ENCODE results near the gene SOD3. TPM values are rescaled to one million over a fixed set of nuclear protein-coding genes. Genes with fewer than 3 reads are reported as not detected.
A peak's percentile ranks its signal among the peaks of the same experiment; 100 is the strongest.

SOD3 gene
- total RNA-seq, 1 donor from 2014 or later: 5.2 TPM

- DNase-seq (ENCODE audit: low read depth): no peak
Observed at GRCh38 chr4:24775032-24775605, 20.3 kb upstream of the SOD3 start.

DNA sequence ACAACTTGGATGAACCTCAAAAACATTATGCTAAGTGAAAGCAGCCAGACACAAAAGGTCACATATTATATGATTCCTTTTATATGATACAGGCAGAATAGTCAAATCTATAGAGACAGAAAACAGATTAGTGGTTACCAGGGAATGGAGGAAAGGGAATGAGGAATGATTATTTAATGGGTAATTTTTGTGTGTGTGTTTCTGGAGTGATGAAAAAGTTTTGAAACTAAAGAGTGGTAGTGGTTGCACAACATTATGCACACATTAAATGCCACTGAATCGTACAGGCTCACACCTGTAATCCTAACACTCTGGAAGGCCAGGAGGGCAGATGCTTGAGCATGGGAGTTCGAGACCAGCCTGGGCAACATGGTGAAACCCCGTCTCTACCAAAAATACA, 19.6 kb upstream of the SOD3 start:
- DNase-seq (ENCODE audit: low read depth): no peak

- DNase-seq (ENCODE audit: low read depth): no peak
Observed at GRCh38 chr4:24777536-24778463, 17.6 kb upstream of the SOD3 start.

DNA sequence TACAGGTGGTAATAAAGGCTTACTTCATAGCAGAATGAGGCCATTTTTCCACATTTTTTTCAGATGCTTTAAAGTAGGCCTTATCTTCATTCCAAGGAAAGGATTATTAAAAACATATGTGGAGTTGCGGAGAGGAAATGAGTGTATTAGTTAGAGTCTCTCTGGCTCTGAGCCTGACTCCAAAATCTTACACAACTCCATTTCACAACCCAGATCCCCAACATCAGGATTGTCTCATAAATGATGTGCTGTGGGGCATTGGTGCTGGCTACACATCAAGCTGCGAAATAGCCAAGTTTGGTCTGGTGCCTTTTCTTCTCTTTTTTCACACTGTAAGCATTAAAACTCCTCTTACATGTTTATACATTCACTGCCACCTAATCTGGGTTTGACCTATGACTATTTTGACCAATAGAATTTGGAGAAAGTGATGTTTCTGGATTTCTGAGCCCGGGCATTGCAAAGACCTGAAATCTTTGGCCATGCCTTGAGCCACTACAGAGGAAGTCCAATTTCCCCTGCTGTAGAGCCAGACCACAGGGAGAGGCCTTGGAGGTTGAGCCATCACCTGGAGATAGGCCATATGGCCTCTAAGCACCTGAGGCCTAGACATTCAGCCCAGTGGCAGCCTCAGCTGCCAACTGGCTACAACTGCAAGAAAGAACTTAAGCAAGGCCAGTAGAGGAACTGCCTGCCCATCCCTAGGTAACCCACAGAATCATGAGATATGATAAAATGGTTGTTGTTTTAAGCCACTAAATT, 16.7 kb upstream of the SOD3 start:
- peak; percentile 37 for DNase-seq (ENCODE audit: low read depth)

DNA sequence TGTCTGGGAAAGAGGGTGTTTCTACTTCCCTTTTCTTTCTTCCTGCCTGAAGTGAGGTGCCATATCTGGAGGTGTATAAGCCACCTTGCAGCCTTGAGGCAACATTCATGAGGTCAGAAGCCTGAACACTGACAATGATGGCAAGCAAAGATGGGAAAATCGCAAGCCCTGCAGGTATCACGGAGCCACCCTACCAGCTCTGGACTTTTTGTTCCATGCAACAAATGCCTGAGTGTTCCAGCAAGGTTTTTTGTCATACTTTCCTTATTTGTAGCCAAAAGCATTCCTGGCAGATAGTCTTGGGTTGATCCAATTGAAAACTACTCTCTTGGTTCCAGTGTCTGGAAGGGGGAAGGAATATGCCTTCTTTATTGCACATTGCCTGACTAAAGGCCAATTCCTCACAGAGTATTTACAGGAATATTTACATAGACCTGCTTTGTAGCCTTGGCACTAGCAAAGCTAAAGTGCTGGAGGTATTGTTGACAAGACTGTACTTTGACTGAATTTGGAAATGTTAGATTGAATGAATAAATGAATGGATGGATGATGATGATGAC, 14.4 kb upstream of the SOD3 start:
- DNase-seq (ENCODE audit: low read depth): no peak

DNA sequence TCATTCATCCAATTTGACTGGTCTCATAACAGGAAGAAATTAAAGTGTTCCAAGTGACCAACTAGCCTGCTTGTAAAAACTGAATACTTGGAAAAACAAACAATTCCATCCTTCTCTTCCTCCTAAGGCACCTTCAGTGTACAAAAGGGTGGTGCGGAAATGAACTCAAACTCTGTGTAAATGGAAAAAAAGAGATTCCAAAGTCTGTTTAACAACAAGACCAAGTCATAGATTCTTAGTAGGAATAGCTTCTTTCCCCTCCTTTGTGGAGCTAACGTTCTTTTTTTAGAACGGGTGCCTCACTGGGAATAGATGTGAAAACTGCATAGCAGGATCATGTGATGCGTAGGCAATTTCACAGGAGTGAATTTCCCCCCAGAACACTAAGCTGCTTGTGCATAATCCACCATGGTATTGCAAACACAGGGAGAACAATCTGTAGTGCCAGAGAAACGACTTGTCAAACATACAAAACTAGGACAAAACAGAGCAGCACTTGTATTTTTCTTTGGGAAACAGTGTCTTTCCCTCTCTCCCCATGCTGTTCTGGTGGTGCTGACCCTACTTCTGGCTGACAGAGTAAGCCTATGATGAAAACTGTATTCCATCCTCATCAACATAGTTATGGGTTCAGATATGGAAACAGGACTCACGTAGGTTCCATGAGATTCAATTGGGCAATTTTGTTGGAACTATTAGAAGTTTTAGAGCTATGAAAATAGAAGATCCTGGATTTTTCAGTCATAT, 13.2 kb upstream of the SOD3 start:
- DNase-seq (ENCODE audit: low read depth): peak; percentile 24

DNA sequence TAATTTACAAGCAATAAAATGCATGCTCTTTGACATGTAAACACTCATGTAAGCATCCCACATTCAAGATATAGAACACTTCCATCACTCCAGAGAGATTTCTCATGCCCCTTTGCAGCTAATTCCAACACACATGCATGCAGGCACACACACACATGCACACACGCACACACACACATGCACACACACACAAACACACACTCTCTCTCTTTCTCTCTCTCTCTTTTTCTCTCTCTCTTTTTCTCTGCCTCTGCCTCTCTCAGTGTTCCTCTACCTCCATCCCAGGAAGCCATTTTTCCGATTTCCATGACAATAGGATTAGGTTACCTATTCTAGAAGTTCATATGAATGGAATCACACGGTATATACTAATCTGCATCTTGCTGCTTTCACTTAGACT, 11.9 kb upstream of the SOD3 start:
- no peak for DNase-seq (ENCODE audit: low read depth)

GRCh38 chr4:24791043-24791442, 4.3 kb upstream of the SOD3 start:
- DNase-seq (ENCODE audit: low read depth): no peak

GRCh38 chr4:24792552-24792951, 2.8 kb upstream of the SOD3 start:
- no peak for DNase-seq (ENCODE audit: low read depth)

DNA sequence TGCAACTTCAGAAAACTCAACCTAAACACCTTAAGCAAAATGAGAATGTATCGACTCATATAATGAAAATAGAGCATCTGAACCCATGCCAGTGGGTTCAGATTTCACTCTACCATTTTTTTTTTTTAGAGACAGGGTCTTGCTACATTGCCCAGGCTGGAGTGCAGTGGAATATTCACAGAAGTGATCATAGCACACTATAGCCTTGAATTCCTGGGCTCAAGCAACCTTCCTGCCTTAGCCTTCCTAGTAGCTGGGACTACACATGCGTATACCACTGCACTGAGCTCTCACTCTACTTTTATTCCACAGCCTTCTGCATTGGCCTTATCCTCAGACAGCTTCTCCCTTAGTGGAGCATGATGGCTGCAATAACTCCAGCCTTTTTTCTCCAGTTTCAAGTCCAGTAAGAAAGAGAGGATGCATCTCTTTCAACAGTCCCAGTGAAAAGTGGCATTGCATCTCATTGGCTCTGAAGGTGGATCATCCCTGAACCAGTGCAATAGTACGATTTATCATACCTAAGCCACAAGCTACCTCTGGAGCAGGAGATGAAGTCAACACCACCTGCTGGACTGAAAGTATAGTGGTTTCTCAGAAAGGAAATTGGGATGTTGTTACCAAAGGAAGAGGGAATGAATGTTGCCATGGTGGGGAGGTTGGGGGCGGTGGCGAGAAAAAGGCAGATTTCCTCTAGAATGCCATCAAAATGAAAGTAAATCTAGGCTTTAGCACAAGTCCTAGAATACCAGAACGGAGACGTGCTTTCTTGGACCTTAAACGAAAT, 2.0 kb upstream of the SOD3 start:
- DNase-seq (ENCODE audit: low read depth): no peak

DNA sequence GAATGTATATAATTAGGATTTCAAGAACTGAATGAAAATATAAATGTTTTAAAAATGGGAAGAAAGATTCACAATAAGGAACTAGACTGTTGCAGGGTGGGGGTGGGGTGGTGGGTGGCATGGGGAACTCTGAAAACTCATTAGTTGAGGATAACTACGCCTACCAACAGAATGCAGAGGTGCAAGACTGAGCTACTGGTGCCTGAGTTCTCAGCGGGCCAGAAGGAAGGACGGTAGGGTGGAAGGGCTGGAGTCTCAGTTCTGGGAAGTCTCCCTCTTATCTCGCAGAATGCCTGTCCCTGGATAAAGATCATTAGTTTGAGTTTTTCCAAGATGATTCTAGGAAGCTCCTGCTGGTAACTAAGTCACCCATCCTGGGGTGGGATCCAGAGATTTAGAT, 1.3 kb upstream of the SOD3 start:
- no peak for DNase-seq (ENCODE audit: low read depth)

DNA sequence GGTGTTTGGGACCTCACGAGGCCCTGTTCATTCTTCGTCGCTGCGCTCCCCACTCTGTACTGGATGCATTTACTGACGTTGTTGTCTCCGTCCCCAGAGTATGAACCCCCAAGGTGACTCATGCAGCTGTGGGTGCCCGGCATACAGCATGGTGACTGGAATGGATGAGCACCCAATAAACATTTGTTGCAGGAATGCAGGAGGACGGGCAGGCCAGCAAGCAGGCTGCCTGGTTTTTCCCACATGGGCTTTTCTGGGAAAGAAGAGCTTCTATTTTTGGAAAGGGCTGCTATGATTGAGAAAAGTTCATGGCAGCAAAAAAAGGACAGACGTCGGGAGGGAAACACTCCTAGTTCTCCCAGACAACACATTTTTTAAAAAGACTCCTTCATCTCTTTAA, 893 bp upstream of the SOD3 start:
- DNase-seq (ENCODE audit: low read depth): peak; percentile 71

GRCh38 chr4:24795666-24796381, 451 bp downstream of the SOD3 start:
- no peak for DNase-seq (ENCODE audit: low read depth)

GRCh38 chr4:24796620-24797019, 1.2 kb downstream of the SOD3 start:
- no peak for DNase-seq (ENCODE audit: low read depth)

DNA sequence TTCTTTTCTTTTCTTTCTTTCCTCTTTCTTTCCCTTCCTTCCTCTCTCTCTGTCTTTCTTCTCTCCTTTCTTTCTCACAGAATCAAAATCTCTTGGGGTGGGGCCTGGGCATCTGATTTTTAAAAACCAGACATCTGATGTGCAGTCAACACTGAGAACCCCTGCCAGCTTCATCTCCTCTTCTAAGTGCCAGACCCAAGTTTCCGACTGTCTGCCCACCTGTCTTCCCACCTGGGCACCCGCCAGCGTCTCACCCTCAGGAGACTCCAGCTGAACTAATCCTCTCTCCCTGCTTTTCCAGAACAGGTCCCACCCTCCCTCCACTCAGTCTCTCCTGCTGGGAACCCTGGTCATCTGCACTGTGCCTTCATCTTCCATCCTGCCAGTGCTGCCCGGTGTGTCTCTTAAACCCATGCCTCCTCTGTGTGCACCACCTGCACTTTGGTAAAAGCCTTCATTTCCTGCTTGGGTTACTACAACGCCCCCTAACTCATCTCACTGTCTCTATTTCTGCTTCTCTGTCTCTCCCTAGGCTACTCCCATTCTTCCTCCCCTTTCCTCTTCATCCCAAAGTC, 2.8 kb downstream of the SOD3 start:
- no peak for DNase-seq (ENCODE audit: low read depth)

GRCh38 chr4:24799196-24799543, 3.8 kb downstream of the SOD3 start:
- DNase-seq (ENCODE audit: low read depth): no peak

- no peak for DNase-seq (ENCODE audit: low read depth)
Observed at GRCh38 chr4:24799544-24800324, 4.4 kb downstream of the SOD3 start.

DNA sequence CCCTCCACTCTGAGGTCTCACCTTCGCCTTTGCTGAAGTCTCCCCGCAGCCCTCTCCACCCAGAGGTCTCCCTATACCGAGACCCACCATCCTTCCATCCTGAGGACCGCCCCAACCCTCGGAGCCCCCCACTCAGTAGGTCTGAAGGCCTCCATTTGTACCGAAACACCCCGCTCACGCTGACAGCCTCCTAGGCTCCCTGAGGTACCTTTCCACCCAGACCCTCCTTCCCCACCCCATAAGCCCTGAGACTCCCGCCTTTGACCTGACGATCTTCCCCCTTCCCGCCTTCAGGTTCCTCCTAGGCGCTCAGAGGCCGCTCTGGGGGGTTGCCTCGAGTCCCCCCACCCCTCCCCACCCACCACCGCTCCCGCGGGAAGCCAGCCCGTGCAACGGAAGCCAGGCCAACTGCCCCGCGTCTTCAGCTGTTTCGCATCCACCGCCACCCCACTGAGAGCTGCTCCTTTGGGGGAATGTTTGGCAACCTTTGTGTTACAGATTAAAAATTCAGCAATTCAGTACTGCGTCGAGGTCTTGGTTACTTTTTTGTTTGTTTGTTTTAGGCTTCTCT, 5.0 kb downstream of the SOD3 start:
- no peak for DNase-seq (ENCODE audit: low read depth)

Data from myocyte (in vitro differentiated cells).